IPS DF 6.9 (cell line): Measurements from ENCODE around the gene COLGALT1.

ENCODE experiments used
- DNase-seq: peaks from one replicate; pipeline ENCODE4 v3.0.0-alpha.2; 2013; ENCODE audit warnings: low read depth, low spot score
- H3K27ac ChIP-seq: one replicate; pipeline ENCODE4 v1.5.1; 2013; ENCODE audit warnings: low read length, control low read depth
- H3K27me3 ChIP-seq: 2 replicates; pipeline ENCODE4 v1.6.1; 2013; ENCODE audit warnings: mild to moderate bottlenecking, low read length; ENCODE audit not compliant: control insufficient read depth, insufficient read depth
- H3K36me3 ChIP-seq: 2 replicates; pipeline ENCODE4 v1.6.1; 2013; ENCODE audit warnings: low read length; ENCODE audit not compliant: control insufficient read depth, insufficient read depth
- H3K4me1 ChIP-seq: 2 replicates; pipeline ENCODE4 v1.6.1; 2013; ENCODE audit warnings: low read length; ENCODE audit not compliant: control insufficient read depth, insufficient read depth
- H3K4me3 ChIP-seq: 2 replicates; pipeline ENCODE4 v1.5.1; 2013; ENCODE audit warnings: mild to moderate bottlenecking, low read length
- H3K9me3 ChIP-seq: 2 replicates; pipeline ENCODE4 v1.6.1; 2013; ENCODE audit warnings: low read length, inconsistent platforms; ENCODE audit not compliant: control insufficient read depth, insufficient read depth
- WGBS: extraction: QIAGEN DNeasy Blood & Tissue Kit; methylation state at CpG from one replicate; pipeline ENCODE4 v1.1.7; 2013; ENCODE audit warnings: mixed read lengths, missing lambda C conversion rate; ENCODE audit not compliant: insufficient read length, insufficient coverage; 5-methylcytosine and 5-hydroxymethylcytosine counted together

Gene COLGALT1

GRCh38 chr19:17607936-17608335 lies 52.5 kb downstream of the COLGALT1 start:
- no peaks in the 10 kb centered on the region for H3K36me3 ChIP-seq
- H3K4me1 ChIP-seq, result no peaks in the 10 kb centered on the region
- no peak overlapping the region for H3K4me3 ChIP-seq
- H3K27me3 ChIP-seq, result no peaks in the 10 kb centered on the region
- DNase-seq, result no peak
- WGBS, result no CpG with 5 or more reads among the region's 9 CpGs
- no peak overlapping the region for H3K27ac ChIP-seq
- no peaks in the 10 kb centered on the region for H3K9me3 ChIP-seq

GRCh38 chr19:17610384-17610783 lies 54.9 kb downstream of the COLGALT1 start:
- DNase-seq, result no peak

GRCh38 chr19:17611462-17612244 lies 56.2 kb downstream of the COLGALT1 start:
- Histone ChIP-seq H3K36me3 (no peaks in the 10 kb centered on the region), H3K27ac (no peak overlapping the region), H3K27me3 (no peaks in the 10 kb centered on the region), H3K9me3 (no peaks in the 10 kb centered on the region), H3K4me1 (no peaks in the 10 kb centered on the region), H3K4me3 (no peak overlapping the region)
- WGBS, result no CpG with 5 or more reads among the region's 7 CpGs
- DNase-seq, result no peak

More at GRCh38 chr19:17610384-17610783, 54.9 kb downstream of the COLGALT1 start:
- WGBS, result no CpG with 5 or more reads among the region's 7 CpGs
- H3K4me3 ChIP-seq, result no peak overlapping the region
- no peak overlapping the region for H3K27ac ChIP-seq
- no peaks in the 10 kb centered on the region for H3K9me3 ChIP-seq
- no peaks in the 10 kb centered on the region for H3K27me3 ChIP-seq
- H3K36me3 ChIP-seq, result no peaks in the 10 kb centered on the region
- H3K4me1 ChIP-seq, result no peaks in the 10 kb centered on the region

GRCh38 chr19:17614476-17614875 lies 59.0 kb downstream of the COLGALT1 start:
- DNase-seq, result no peak
- no CpG with 5 or more reads among the region's 12 CpGs for WGBS
- no peak overlapping the region for H3K27ac ChIP-seq
- no peak overlapping the region for H3K4me3 ChIP-seq
- H3K4me1 ChIP-seq, result no peaks in the 10 kb centered on the region
- no peaks in the 10 kb centered on the region for H3K36me3 ChIP-seq
- H3K9me3 ChIP-seq, result no peaks in the 10 kb centered on the region
- no peaks in the 10 kb centered on the region for H3K27me3 ChIP-seq

GRCh38 chr19:17615889-17616685 lies 60.6 kb downstream of the COLGALT1 start:
- DNase-seq, result no peak
- Histone ChIP-seq H3K4me1 (no peaks in the 10 kb centered on the region), H3K9me3 (no peaks in the 10 kb centered on the region), H3K36me3 (no peaks in the 10 kb centered on the region), H3K27ac (no peak overlapping the region), H3K27me3 (no peaks in the 10 kb centered on the region), H3K4me3 (no peak overlapping the region)
- WGBS, result no CpG with 5 or more reads among the region's 27 CpGs

- WGBS, result no CpG with 5 or more reads among the region's 11 CpGs
- Histone ChIP-seq H3K9me3 (no peaks in the 10 kb centered on the region), H3K4me1 (no peaks in the 10 kb centered on the region), H3K4me3 (no peak overlapping the region), H3K27me3 (no peaks in the 10 kb centered on the region), H3K36me3 (no peaks in the 10 kb centered on the region), H3K27ac (no peak overlapping the region)
- no peak for DNase-seq
Observed at GRCh38 chr19:17616686-17616960, 61.2 kb downstream of the COLGALT1 start.

GRCh38 chr19:17616961-17617806 lies 61.7 kb downstream of the COLGALT1 start:
- no peaks in the 10 kb centered on the region for H3K4me1 ChIP-seq
- DNase-seq, result no peak

GRCh38 chr19:17617807-17618192 lies 62.4 kb downstream of the COLGALT1 start:
- H3K36me3 ChIP-seq, result no peaks in the 10 kb centered on the region
- no peaks in the 10 kb centered on the region for H3K4me1 ChIP-seq
- H3K27ac ChIP-seq, result no peak overlapping the region
- no CpG with 5 or more reads among the region's 7 CpGs for WGBS
- H3K4me3 ChIP-seq, result no peak overlapping the region
- H3K9me3 ChIP-seq, result no peaks in the 10 kb centered on the region
- H3K27me3 ChIP-seq, result no peaks in the 10 kb centered on the region
- DNase-seq, result no peak

More at GRCh38 chr19:17616961-17617806, 61.7 kb downstream of the COLGALT1 start:
- no CpG with 5 or more reads among the region's 28 CpGs for WGBS
- Histone ChIP-seq H3K27ac (no peak overlapping the region), H3K9me3 (no peaks in the 10 kb centered on the region), H3K4me3 (no peak overlapping the region), H3K27me3 (no peaks in the 10 kb centered on the region), H3K36me3 (no peaks in the 10 kb centered on the region)

- Histone ChIP-seq H3K4me1 (no peaks in the 10 kb centered on the region), H3K9me3 (no peaks in the 10 kb centered on the region), H3K27me3 (no peaks in the 10 kb centered on the region), H3K36me3 (no peaks in the 10 kb centered on the region), H3K27ac (no peak overlapping the region), H3K4me3 (no peak overlapping the region)
- WGBS, result no CpG with 5 or more reads among the region's 7 CpGs
- DNase-seq, result no peak
Observed at GRCh38 chr19:17618281-17618903, 62.9 kb downstream of the COLGALT1 start.

GRCh38 chr19:17618936-17619335 lies 63.5 kb downstream of the COLGALT1 start:
- no peaks in the 10 kb centered on the region for H3K36me3 ChIP-seq
- H3K4me1 ChIP-seq, result no peaks in the 10 kb centered on the region

More at GRCh38 chr19:17618936-17619335, 63.5 kb downstream of the COLGALT1 start:
- Histone ChIP-seq H3K9me3 (no peaks in the 10 kb centered on the region), H3K27ac (no peak overlapping the region), H3K4me3 (no peak overlapping the region), H3K27me3 (no peaks in the 10 kb centered on the region)
- DNase-seq, result no peak
- no CpG with 5 or more reads among the region's 2 CpGs for WGBS
